Measurements from ENCODE around the gene PDE6G.

DNA sequence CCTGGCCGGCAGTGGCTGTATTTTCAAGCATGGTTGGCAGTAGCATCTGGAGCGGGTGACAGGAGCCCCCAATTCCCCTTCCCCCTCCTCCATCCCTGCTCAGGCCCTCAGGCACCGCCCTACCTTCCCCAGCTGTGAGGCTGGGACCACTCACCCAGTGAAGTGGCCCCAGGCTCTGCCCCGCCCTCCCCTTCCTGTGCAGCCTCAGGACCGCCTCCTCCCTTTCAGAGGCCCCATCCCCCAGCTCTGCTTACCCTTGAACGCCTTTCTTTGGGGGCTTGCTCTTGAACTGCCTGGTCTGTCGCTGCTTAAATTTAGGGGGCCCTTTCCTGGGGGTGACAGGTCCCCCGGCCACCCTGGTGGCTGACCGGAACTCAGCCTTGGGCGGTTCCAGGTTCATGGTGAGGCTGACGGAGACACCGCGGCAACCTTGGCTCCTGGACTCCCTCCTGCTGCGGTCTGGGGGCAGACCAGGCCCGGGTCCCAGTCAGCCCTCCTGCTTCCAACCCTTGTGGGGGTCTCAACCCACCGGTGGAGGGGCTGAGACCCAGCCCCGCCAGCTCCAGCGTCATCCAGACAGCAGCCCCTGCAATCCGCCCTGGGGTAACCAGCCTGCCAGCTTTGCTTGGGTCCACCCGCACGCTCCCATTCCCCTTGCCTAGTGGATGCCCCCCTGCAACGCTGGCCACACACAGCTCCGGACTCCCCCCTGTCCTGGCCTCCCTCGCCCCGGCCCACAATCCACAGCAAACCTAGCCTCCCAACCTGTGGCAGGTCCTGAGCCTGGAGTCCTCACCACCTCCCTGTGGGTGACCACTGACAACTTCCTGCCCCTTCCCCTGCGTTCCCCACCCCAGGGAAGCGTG lies 3.2 kb downstream of the PDE6G start:
- TF ChIP-seq POLR2A (IDR thresholded peaks at IDR 0.05) = no peak
- TF ChIP-seq, protein P1, sequence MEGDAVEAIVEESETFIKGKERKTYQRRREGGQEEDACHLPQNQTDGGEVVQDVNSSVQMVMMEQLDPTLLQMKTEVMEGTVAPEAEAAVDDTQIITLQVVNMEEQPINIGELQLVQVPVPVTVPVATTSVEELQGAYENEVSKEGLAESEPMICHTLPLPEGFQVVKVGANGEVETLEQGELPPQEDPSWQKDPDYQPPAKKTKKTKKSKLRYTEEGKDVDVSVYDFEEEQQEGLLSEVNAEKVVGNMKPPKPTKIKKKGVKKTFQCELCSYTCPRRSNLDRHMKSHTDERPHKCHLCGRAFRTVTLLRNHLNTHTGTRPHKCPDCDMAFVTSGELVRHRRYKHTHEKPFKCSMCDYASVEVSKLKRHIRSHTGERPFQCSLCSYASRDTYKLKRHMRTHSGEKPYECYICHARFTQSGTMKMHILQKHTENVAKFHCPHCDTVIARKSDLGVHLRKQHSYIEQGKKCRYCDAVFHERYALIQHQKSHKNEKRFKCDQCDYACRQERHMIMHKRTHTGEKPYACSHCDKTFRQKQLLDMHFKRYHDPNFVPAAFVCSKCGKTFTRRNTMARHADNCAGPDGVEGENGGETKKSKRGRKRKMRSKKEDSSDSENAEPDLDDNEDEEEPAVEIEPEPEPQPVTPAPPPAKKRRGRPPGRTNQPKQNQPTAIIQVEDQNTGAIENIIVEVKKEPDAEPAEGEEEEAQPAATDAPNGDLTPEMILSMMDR (IDR thresholded peaks at IDR 0.05) = no peak
- no peak for TF ChIP-seq EP300 (IDR thresholded peaks at IDR 0.05)
- no peak for TF ChIP-seq POLR2AphosphoS5 (IDR thresholded peaks at IDR 0.05)
